H9 (cell line): Measurements from ENCODE around the gene SLC17A6. TPM values are rescaled to one million over a fixed set of nuclear protein-coding genes. Genes with fewer than 3 reads are reported as not detected.

Experiments
- DNase-seq: peaks from one replicate; pipeline ENCODE4 v3.0.0-alpha.2; 2017
- H2AFZ ChIP-seq: one replicate; pipeline ENCODE4 v1.6.1; 2013; ENCODE audit warnings: mild to moderate bottlenecking, low read length, control low read depth, moderate library complexity
- H2AK5ac ChIP-seq: 2 replicates; pipeline ENCODE4 v1.6.1; 2013; ENCODE audit warnings: low read length, control low read depth, mixed read lengths; ENCODE audit not compliant: insufficient read length
- H2BK120ac ChIP-seq: one replicate; pipeline ENCODE4 v1.6.1; 2013; ENCODE audit warnings: low read depth, mild to moderate bottlenecking, low read length, control low read depth, inconsistent platforms; ENCODE audit not compliant: poor library complexity, severe bottlenecking
- H2BK12ac ChIP-seq: 2 replicates; pipeline ENCODE4 v1.6.1; 2013; ENCODE audit warnings: low read length, control low read depth, mixed read lengths, low read depth; ENCODE audit not compliant: insufficient read length
- H2BK15ac ChIP-seq: 2 replicates; pipeline ENCODE4 v1.6.1; 2013; ENCODE audit warnings: low read depth, low read length, control low read depth
- H2BK20ac ChIP-seq: one replicate; pipeline ENCODE4 v1.6.1; 2013; ENCODE audit warnings: low read depth, mild to moderate bottlenecking, low read length, control low read depth, inconsistent platforms; ENCODE audit not compliant: poor library complexity, severe bottlenecking
- H2BK5ac ChIP-seq: 2 replicates; pipeline ENCODE4 v1.6.1; 2013; ENCODE audit warnings: low read length, control low read depth, mixed read lengths; ENCODE audit not compliant: insufficient read length
- H3K14ac ChIP-seq: 2 replicates; pipeline ENCODE4 v1.6.1; 2013; ENCODE audit warnings: low read length, control low read depth; ENCODE audit not compliant: insufficient read depth
- H3K18ac ChIP-seq: 2 replicates; pipeline ENCODE4 v1.6.1; 2013; ENCODE audit warnings: low read depth, mild to moderate bottlenecking, mixed read lengths, low read length, control low read depth; ENCODE audit not compliant: insufficient read length
- H3K23ac ChIP-seq: 2 replicates; pipeline ENCODE4 v1.6.1; 2013; ENCODE audit warnings: low read length, control low read depth, mixed read lengths, low read depth; ENCODE audit not compliant: insufficient read length
- H3K23me2 ChIP-seq: 2 replicates; pipeline ENCODE4 v1.6.1; 2013; ENCODE audit warnings: low read depth, mild to moderate bottlenecking, mixed read lengths, low read length, control low read depth; ENCODE audit not compliant: insufficient read length, poor library complexity, severe bottlenecking
- H3K27ac ChIP-seq: 2 replicates; pipeline ENCODE4 v1.5.1; 2013; ENCODE audit warnings: low read length, control low read depth, mixed read lengths, low read depth; ENCODE audit not compliant: insufficient read length
- H3K27me3 ChIP-seq: 2 replicates; pipeline ENCODE4 v1.6.1; 2013; ENCODE audit warnings: low read length, control low read depth, inconsistent platforms; ENCODE audit not compliant: insufficient read depth
- H3K4ac ChIP-seq: 2 replicates; pipeline ENCODE4 v1.6.1; 2013; ENCODE audit warnings: low read depth, mild to moderate bottlenecking, control low read depth, inconsistent platforms, low read length, moderate library complexity
- H3K4me1 ChIP-seq: 2 replicates; pipeline ENCODE4 v1.6.1; 2013; ENCODE audit warnings: low read length, control low read depth, inconsistent platforms; ENCODE audit not compliant: insufficient read depth
- H3K4me2 ChIP-seq: 2 replicates; pipeline ENCODE4 v1.6.1; 2013; ENCODE audit warnings: low read length, control low read depth, mixed read lengths; ENCODE audit not compliant: insufficient read length, insufficient read depth
- H3K56ac ChIP-seq: 2 replicates; pipeline ENCODE4 v1.6.1; 2013; ENCODE audit warnings: low read depth, mild to moderate bottlenecking, mixed read lengths, low read length, control low read depth; ENCODE audit not compliant: insufficient read length
- H3K79me1 ChIP-seq: 2 replicates; pipeline ENCODE4 v1.6.1; 2013; ENCODE audit warnings: low read depth, mild to moderate bottlenecking, moderate library complexity, low read length, control low read depth, inconsistent platforms; ENCODE audit not compliant: insufficient read depth, poor library complexity, severe bottlenecking
- H3K79me2 ChIP-seq: 2 replicates; pipeline ENCODE4 v1.6.1; 2013; ENCODE audit warnings: low read length, control low read depth, inconsistent platforms; ENCODE audit not compliant: insufficient read depth
- H3K9ac ChIP-seq: 2 replicates; pipeline ENCODE4 v1.6.1; 2013; ENCODE audit warnings: low read length, control low read depth, mixed read lengths; ENCODE audit not compliant: insufficient read length; ENCODE audit errors: extremely low read depth
- H3K9me3 ChIP-seq: one replicate; pipeline ENCODE4 v1.6.1; 2013; ENCODE audit warnings: low read depth, low read length, inconsistent platforms; ENCODE audit not compliant: control insufficient read depth
- H3T11ph ChIP-seq: one replicate; pipeline ENCODE4 v1.6.1; 2013; ENCODE audit warnings: mild to moderate bottlenecking, low read length, control low read depth, inconsistent platforms
- H4K20me1 ChIP-seq: one replicate; pipeline ENCODE4 v1.6.1; 2013; ENCODE audit not compliant: control insufficient read depth, insufficient read length, insufficient read depth
- H4K5ac ChIP-seq: 2 replicates; pipeline ENCODE4 v1.6.1; 2013; ENCODE audit warnings: low read depth, mild to moderate bottlenecking, mixed read lengths, low read length, control low read depth; ENCODE audit not compliant: insufficient read length
- H4K8ac ChIP-seq: replicated peaks from 2 replicates; pipeline ENCODE4 v1.6.1; 2013; ENCODE audit warnings: low read length, control low read depth, mixed read lengths, low read depth; ENCODE audit not compliant: insufficient read length
- H4K91ac ChIP-seq: 2 replicates; pipeline ENCODE4 v1.6.1; 2013; ENCODE audit warnings: low read depth, mild to moderate bottlenecking, moderate library complexity, mixed read lengths, low read length, control low read depth; ENCODE audit not compliant: insufficient read length
- H3K27ac Mint-ChIP-seq, 3 experiments: 2 replicates in 2 of 3; 3 replicates in 1 of 3; pipeline ENCODE4 v1.8.0; 2020 to 2021; ENCODE audit warnings: mixed read lengths in 3 of 3, mild to moderate bottlenecking in 1 of 3, moderate library complexity in 1 of 3
- H3K27me3 Mint-ChIP-seq: 2 replicates; pipeline ENCODE4 v1.8.0; 2021; ENCODE audit warnings: low read depth, mild to moderate bottlenecking, moderate library complexity, mixed read lengths
- H3K36me3 Mint-ChIP-seq, 3 experiments: 2 replicates in 2 of 3; 3 replicates in 1 of 3; pipeline ENCODE4 v1.8.0; 2020 to 2021; ENCODE audit warnings: low read depth in 3 of 3, mixed read lengths in 3 of 3; ENCODE audit not compliant: insufficient read depth in 1 of 3
- H3K4me1 Mint-ChIP-seq, 2 experiments: 2 replicates each; pipeline ENCODE4 v1.8.0; 2020; ENCODE audit warnings: mixed read lengths in 2 of 2
- H3K4me3 Mint-ChIP-seq, 2 experiments: 2 replicates in 1 of 2; 3 replicates in 1 of 2; pipeline ENCODE4 v1.8.0; 2020 to 2021; ENCODE audit warnings: mild to moderate bottlenecking in 2 of 2, mixed read lengths in 2 of 2, moderate library complexity in 1 of 2
- H3K9me3 Mint-ChIP-seq, 2 experiments: 2 replicates in 1 of 2; 3 replicates in 1 of 2; pipeline ENCODE4 v1.8.0; 2020; ENCODE audit warnings: mild to moderate bottlenecking in 2 of 2, mixed read lengths in 2 of 2, moderate library complexity in 1 of 2
- WGBS: extraction: QIAGEN DNeasy Blood & Tissue Kit; methylation state at CpG from one replicate; pipeline ENCODE4 v1.1.7; 2013; ENCODE audit warnings: missing lambda C conversion rate, low lambda C conversion rate, mixed read lengths; ENCODE audit not compliant: insufficient read length; ENCODE audit errors: extremely low coverage; 5-methylcytosine and 5-hydroxymethylcytosine counted together
- total RNA-seq: library from RNA; stranded (reverse); gene quantifications from 2 replicates; pipeline ENCODE4 v1.2.1, GENCODE V29; 2021
- TF ChIP-seq, protein P1 (sequence below): fragments of 200-600 bp; sonication (generic); conservative IDR thresholded peaks from 3 replicates; pipeline ENCODE4 v1.8.0; 2021; ENCODE audit warnings: antibody characterized with exemption, mild to moderate bottlenecking

SLC17A6 gene
- total RNA-seq, 1 experiment from 2014 or later, result not detected

DNA sequence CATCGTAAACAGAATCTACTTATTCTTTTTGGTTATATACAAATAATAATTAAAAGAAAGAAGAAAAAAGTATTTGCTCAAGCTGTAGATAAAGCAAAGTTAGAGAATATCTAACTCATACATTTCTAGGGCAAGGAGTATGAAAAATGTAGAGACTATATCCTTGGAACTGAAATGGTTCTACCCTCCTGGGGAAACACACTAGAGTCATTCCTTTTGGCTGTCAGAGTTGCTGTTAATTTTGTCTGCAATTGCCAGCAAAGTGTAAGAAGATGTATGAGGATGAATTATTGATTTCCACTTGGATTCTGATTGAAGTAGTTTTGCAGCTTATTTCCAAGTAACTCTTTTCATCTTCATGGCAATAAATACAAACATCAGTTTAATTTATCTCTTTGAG, 69.1 kb downstream of the SLC17A6 start:
- no peak overlapping the region for H3K14ac ChIP-seq
- Mint-ChIP-seq H3K27me3 (no peaks in the 10 kb centered on the region), H3K4me3 (no peak overlapping the region), H3K36me3 (no peaks in the 10 kb centered on the region), H3K9me3 (no peaks in the 10 kb centered on the region; a peak in 1 of 5 replicates), H3K4me1 (peaks cover 14 to 20% of the 10 kb centered on the region in 2 experiments), H3K27ac (no peak overlapping the region)
- H3K23ac ChIP-seq, result no peak overlapping the region
- no peak overlapping the region for H2AFZ ChIP-seq
- no peak overlapping the region for H4K8ac ChIP-seq
- H3K23me2 ChIP-seq, result no peaks in the 10 kb centered on the region
- H3T11ph ChIP-seq, result no peak overlapping the region
- H3K56ac ChIP-seq, result no peak overlapping the region
- H3K4me2 ChIP-seq, result no peak overlapping the region
- H2BK120ac ChIP-seq, result no peak overlapping the region
- no peak overlapping the region for H3K9ac ChIP-seq
- no CpG with 5 or more reads among the region's 1 CpG for WGBS
- H3K27ac ChIP-seq, result no peak overlapping the region
- H3K18ac ChIP-seq, result no peak overlapping the region
- no peak overlapping the region for H4K5ac ChIP-seq
- no peaks in the 10 kb centered on the region for H3K27me3 ChIP-seq
- no peak overlapping the region for H2BK15ac ChIP-seq
- no peak for DNase-seq
- H4K20me1 ChIP-seq, result no peaks in the 10 kb centered on the region
- H2BK12ac ChIP-seq, result no peak overlapping the region
- H3K4me1 ChIP-seq, result no peaks in the 10 kb centered on the region
- H3K4ac ChIP-seq, result no peak overlapping the region
- H3K79me2 ChIP-seq, result no peaks in the 10 kb centered on the region
- H3K79me1 ChIP-seq, result no peaks in the 10 kb centered on the region
- no peak overlapping the region for H2AK5ac ChIP-seq
- no peak overlapping the region for H2BK5ac ChIP-seq
- no peak overlapping the region for H2BK20ac ChIP-seq
- no peaks in the 10 kb centered on the region for H3K9me3 ChIP-seq
- H4K91ac ChIP-seq, result no peak overlapping the region
- TF ChIP-seq, protein P1, sequence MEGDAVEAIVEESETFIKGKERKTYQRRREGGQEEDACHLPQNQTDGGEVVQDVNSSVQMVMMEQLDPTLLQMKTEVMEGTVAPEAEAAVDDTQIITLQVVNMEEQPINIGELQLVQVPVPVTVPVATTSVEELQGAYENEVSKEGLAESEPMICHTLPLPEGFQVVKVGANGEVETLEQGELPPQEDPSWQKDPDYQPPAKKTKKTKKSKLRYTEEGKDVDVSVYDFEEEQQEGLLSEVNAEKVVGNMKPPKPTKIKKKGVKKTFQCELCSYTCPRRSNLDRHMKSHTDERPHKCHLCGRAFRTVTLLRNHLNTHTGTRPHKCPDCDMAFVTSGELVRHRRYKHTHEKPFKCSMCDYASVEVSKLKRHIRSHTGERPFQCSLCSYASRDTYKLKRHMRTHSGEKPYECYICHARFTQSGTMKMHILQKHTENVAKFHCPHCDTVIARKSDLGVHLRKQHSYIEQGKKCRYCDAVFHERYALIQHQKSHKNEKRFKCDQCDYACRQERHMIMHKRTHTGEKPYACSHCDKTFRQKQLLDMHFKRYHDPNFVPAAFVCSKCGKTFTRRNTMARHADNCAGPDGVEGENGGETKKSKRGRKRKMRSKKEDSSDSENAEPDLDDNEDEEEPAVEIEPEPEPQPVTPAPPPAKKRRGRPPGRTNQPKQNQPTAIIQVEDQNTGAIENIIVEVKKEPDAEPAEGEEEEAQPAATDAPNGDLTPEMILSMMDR, result no peak
